K562 (cell line): ENCODE measurements around the gene FUNDC2. TPM values are rescaled to one million over a fixed set of nuclear protein-coding genes. Genes with fewer than 3 reads are reported as not detected.

Source experiments
- DACH1 ChIP-seq: fragments of 450-650 bp; IDR thresholded peaks from 2 replicates; pipeline ENCODE4 v1.6.1; 2018; ENCODE audit not compliant: partially characterized antibody
- GTF2A2 ChIP-seq: IDR thresholded peaks from 2 replicates; pipeline ENCODE4 v1.6.1; 2016; ENCODE audit warnings: mild to moderate bottlenecking, missing genetic modification characterization, missing compliant biosample characterization
- HDAC6 ChIP-seq: IDR thresholded peaks from 2 replicates; pipeline ENCODE4 v1.6.1; 2012; ENCODE audit warnings: low read depth, mild to moderate bottlenecking, control low read depth, inconsistent platforms, low read length, moderate library complexity
- HNRNPUL1 ChIP-seq: fragments of 200-400 bp; formaldehyde crosslinking; IDR thresholded peaks from 2 replicates; pipeline ENCODE4 v1.6.1; 2017; ENCODE audit warnings: low read length
- NCOA6 ChIP-seq: fragments of 450-650 bp; IDR thresholded peaks from 2 replicates; pipeline ENCODE4 v1.6.1; 2017; ENCODE audit warnings: mild to moderate bottlenecking
- NFYB ChIP-seq: IDR thresholded peaks from 2 replicates; pipeline ENCODE4 v1.6.1; 2011; ENCODE audit warnings: mild to moderate bottlenecking, moderate library complexity; ENCODE audit not compliant: insufficient read length; ENCODE audit errors: extremely low read depth
- POLR3G ChIP-seq: IDR thresholded peaks from 2 replicates; pipeline ENCODE4 v1.6.1; 2011; ENCODE audit not compliant: insufficient read length, insufficient replicate concordance; ENCODE audit errors: extremely low read depth
- SRSF3 ChIP-seq: fragments of 200-400 bp; formaldehyde crosslinking; IDR thresholded peaks from 2 replicates; pipeline ENCODE4 v1.6.1; 2016; ENCODE audit warnings: mild to moderate bottlenecking, low read length, moderate library complexity; ENCODE audit not compliant: insufficient read depth
- TRIM28 ChIP-seq: fragments of 450-650 bp; IDR thresholded peaks from 2 replicates; pipeline ENCODE4 v1.6.1; 2017
- ZNF707 ChIP-seq: fragments of 250-450 bp; sonication (Bioruptor Pico); conservative IDR thresholded peaks from 2 replicates; pipeline ENCODE4 v1.8.0; 2022; ENCODE audit warnings: inconsistent platforms, mild to moderate bottlenecking, moderate library complexity
- ZNF764 ChIP-seq: fragments of 250-450 bp; sonication (Bioruptor Pico); IDR thresholded peaks from 2 replicates; pipeline ENCODE4 v1.4.0; 2020; ENCODE audit warnings: low read depth, mild to moderate bottlenecking, moderate library complexity
- ZNF79 ChIP-seq: fragments of 250-450 bp; sonication (Bioruptor Pico); IDR thresholded peaks from 2 replicates; pipeline ENCODE4 v1.4.0; 2020; ENCODE audit warnings: low read depth, mild to moderate bottlenecking, moderate library complexity
- polyA plus RNA-seq, 8 experiments: library from polyadenylated mRNA; depleted of rRNA in 4 of 8; stranded (reverse) in 5 of 8; unstranded in 3 of 8; fragments of >200 nt; fragmentation: Nextera tagmentation in 2 of 8; fragmentation: Illumina TruSeq in 1 of 8; extraction: Ambion mirVana in 2 of 8; extraction: Trizol in 1 of 8; gene quantifications; 2 replicates each; pipeline versions ENCODE4 v1.2.1 to v1.2.3, GENCODE V29; 2011 to 2014; ENCODE audit warnings: inconsistent platforms in 1 of 8, missing spikeins in 1 of 8
- total RNA-seq, 7 experiments: library from RNA; depleted of rRNA in 6 of 7; stranded (reverse); fragments of >200 nt in 6 of 7; fragmentation: Illumina TruSeq in 2 of 7; extraction: Trizol in 2 of 7; gene quantifications; 2 replicates each; pipeline versions ENCODE4 v1.2.1 to v1.2.3, GENCODE V29; 2011 to 2021; ENCODE audit warnings: low replicate concordance in 1 of 7
- TF ChIP-seq, protein P1 (sequence below): fragments of 450-650 bp; IDR thresholded peaks from 2 replicates; pipeline ENCODE4 v1.6.1; 2016; ENCODE audit warnings: low read depth
- TF ChIP-seq, protein P2 (sequence below): sonication (generic); formaldehyde crosslinking; IDR thresholded peaks from 2 replicates; pipeline ENCODE4 v1.8.1; 2023; ENCODE audit warnings: mild to moderate bottlenecking, missing genetic modification reagents
- TF ChIP-seq, protein P3 (sequence below): sonication (generic); formaldehyde crosslinking; IDR thresholded peaks from 2 replicates; pipeline ENCODE4 v1.8.1; 2023; ENCODE audit warnings: mild to moderate bottlenecking, missing genetic modification reagents
- TF ChIP-seq, protein P4 (sequence below): conservative IDR thresholded peaks from 2 replicates; pipeline ENCODE4 v1.6.1; 2011; ENCODE audit warnings: low read depth, mild to moderate bottlenecking, low read length; ENCODE audit not compliant: control insufficient read depth

FUNDC2 gene
- total and polyA plus RNA-seq, 9 of the 15 experiments (the other 6 are each of a cell fraction or from before 2014, with no cell fraction given): 50.6 to 235 (median 123) TPM

DNA sequence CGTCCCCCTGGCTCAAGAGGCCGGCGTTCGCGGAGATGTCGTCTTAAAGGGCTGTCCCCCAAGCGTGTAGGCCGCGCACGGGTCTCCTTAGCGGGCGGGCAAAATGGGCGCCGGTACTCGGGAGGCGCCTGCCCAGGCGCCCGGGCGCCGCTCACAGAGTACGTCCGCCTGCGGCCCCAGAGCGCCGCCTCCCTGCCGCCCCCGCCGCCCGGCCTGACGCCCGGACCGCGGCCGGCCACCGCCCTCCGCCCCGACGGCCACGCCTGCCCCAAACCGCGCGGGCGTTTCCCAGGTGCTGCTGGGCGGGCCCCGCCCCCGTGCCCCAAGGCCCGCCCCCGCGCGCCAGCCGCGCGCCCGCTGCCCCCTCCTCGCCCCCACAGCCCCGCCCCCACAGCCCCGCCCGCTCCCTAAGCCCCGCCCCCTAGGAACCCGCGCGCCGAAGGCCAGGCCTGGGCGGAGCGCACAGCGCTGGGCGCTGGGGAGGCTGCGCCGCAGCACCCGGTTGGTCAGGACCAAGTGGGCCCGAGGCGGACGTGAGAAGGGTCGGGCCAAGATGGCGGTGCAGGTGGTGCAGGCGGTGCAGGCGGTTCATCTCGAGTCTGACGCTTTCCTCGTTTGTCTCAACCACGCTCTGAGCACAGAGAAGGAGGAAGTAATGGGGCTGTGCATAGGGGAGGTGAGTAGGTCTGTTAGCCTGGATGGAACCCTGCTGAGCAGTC lies 44.5 kb downstream of the FUNDC2 start, which contains the start of the genes BRCC3, CMC4 and MTCP1 (continued):
- TF ChIP-seq, protein P1, sequence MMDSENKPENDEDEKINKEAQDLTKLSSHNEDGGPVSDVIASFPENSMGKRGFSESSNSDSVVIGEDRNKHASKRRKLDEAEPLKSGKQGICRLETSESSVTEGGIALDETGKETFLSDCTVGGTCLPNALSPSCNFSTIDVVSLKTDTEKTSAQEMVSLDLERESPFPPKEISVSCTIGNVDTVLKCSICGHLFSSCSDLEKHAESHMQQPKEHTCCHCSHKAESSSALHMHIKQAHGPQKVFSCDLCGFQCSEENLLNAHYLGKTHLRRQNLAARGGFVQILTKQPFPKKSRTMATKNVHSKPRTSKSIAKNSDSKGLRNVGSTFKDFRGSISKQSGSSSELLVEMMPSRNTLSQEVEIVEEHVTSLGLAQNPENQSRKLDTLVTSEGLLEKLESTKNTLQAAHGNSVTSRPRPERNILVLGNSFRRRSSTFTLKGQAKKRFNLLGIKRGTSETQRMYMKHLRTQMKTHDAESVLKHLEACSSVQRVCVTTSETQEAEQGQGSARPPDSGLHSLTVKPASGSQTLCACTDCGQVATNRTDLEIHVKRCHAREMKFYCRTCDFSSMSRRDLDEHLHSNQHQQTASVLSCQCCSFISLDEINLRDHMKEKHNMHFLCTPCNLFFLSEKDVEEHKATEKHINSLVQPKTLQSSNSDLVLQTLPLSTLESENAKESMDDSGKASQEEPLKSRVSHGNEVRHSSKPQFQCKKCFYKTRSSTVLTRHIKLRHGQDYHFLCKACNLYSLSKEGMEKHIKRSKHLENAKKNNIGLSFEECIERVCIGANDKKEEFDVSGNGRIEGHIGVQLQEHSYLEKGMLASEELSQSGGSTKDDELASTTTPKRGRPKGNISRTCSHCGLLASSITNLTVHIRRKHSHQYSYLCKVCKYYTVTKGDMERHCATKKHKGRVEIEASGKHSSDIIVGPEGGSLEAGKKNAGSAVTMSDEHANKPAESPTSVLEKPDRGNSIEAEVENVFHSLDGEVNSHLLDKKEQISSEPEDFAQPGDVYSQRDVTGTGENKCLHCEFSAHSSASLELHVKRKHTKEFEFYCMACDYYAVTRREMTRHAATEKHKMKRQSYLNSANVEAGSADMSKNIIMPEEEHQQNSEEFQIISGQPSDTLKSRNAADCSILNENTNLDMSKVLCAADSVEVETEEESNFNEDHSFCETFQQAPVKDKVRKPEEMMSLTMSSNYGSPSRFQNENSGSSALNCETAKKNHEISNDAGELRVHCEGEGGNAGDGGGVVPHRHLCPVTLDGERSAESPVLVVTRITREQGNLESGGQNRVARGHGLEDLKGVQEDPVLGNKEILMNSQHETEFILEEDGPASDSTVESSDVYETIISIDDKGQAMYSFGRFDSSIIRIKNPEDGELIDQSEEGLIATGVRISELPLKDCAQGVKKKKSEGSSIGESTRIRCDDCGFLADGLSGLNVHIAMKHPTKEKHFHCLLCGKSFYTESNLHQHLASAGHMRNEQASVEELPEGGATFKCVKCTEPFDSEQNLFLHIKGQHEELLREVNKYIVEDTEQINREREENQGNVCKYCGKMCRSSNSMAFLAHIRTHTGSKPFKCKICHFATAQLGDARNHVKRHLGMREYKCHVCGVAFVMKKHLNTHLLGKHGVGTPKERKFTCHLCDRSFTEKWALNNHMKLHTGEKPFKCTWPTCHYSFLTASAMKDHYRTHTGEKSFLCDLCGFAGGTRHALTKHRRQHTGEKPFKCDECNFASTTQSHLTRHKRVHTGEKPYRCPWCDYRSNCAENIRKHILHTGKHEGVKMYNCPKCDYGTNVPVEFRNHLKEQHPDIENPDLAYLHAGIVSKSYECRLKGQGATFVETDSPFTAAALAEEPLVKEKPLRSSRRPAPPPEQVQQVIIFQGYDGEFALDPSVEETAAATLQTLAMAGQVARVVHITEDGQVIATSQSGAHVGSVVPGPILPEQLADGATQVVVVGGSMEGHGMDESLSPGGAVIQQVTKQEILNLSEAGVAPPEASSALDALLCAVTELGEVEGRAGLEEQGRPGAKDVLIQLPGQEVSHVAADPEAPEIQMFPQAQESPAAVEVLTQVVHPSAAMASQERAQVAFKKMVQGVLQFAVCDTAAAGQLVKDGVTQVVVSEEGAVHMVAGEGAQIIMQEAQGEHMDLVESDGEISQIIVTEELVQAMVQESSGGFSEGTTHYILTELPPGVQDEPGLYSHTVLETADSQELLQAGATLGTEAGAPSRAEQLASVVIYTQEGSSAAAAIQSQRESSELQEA: no peak
- TF ChIP-seq, protein P2, sequence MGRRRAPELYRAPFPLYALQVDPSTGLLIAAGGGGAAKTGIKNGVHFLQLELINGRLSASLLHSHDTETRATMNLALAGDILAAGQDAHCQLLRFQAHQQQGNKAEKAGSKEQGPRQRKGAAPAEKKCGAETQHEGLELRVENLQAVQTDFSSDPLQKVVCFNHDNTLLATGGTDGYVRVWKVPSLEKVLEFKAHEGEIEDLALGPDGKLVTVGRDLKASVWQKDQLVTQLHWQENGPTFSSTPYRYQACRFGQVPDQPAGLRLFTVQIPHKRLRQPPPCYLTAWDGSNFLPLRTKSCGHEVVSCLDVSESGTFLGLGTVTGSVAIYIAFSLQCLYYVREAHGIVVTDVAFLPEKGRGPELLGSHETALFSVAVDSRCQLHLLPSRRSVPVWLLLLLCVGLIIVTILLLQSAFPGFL (CRISPR knock-in tag): no peak
- no peak for TF ChIP-seq GTF2A2 (tag)
- TF ChIP-seq, protein P3, sequence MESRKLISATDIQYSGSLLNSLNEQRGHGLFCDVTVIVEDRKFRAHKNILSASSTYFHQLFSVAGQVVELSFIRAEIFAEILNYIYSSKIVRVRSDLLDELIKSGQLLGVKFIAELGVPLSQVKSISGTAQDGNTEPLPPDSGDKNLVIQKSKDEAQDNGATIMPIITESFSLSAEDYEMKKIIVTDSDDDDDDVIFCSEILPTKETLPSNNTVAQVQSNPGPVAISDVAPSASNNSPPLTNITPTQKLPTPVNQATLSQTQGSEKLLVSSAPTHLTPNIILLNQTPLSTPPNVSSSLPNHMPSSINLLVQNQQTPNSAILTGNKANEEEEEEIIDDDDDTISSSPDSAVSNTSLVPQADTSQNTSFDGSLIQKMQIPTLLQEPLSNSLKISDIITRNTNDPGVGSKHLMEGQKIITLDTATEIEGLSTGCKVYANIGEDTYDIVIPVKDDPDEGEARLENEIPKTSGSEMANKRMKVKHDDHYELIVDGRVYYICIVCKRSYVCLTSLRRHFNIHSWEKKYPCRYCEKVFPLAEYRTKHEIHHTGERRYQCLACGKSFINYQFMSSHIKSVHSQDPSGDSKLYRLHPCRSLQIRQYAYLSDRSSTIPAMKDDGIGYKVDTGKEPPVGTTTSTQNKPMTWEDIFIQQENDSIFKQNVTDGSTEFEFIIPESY (CRISPR knock-in tag): no peak
- TF ChIP-seq NFYB: no peak
- TF ChIP-seq, protein P4, sequence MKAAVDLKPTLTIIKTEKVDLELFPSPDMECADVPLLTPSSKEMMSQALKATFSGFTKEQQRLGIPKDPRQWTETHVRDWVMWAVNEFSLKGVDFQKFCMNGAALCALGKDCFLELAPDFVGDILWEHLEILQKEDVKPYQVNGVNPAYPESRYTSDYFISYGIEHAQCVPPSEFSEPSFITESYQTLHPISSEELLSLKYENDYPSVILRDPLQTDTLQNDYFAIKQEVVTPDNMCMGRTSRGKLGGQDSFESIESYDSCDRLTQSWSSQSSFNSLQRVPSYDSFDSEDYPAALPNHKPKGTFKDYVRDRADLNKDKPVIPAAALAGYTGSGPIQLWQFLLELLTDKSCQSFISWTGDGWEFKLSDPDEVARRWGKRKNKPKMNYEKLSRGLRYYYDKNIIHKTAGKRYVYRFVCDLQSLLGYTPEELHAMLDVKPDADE: peak; percentile 32; the same call in 1 of the 2 replicates
- no peak for TF ChIP-seq NCOA6
- no peak for TF ChIP-seq TRIM28
- no peak for TF ChIP-seq DACH1
- TF ChIP-seq HNRNPUL1: no peak
- no peak for TF ChIP-seq POLR3G
- no peak for TF ChIP-seq ZNF79
- TF ChIP-seq SRSF3: no peak
- no peak for TF ChIP-seq ZNF707 (CRISPR knock-in tag)
- no peak for TF ChIP-seq ZNF764 (CRISPR knock-in tag)
- no peak for TF ChIP-seq HDAC6
